CD4-positive, alpha-beta T cell (primary cell): ENCODE data around the gene CCDC85B. TPM values are rescaled to one million over a fixed set of nuclear protein-coding genes. Genes with fewer than 3 reads are reported as not detected.

Experiments used
- ATAC-seq: fragments of 200-7000 bp; cut with Tn5 transposase; one replicate; pipeline ENCODE4 v1.10.0; 2022; ENCODE audit warnings: mild to moderate bottlenecking; ENCODE audit not compliant: poor library complexity
- CTCF ChIA-PET: fragments of 350-600 bp; sonication (Branson Sonifier 250); formaldehyde crosslinking; loops from one replicate; lab custom pipeline; 2021; ENCODE audit warnings: antibody characterized with exemption, inconsistent platforms; lab: Charles Lee
- POLR2A ChIA-PET: fragments of 350-600 bp; sonication (Branson Sonifier 250); formaldehyde crosslinking; loops from one replicate; lab custom pipeline; 2021; ENCODE audit warnings: antibody characterized with exemption, inconsistent platforms; lab: Charles Lee
- DNase-seq, 14 experiments: peaks; one replicate each; pipeline ENCODE4 v3.0.0-alpha.2; 2013 to 2020; ENCODE audit warnings: mixed read lengths in 2 of 14
- H3K27ac ChIP-seq, 2 donors: one replicate each; pipeline versions ENCODE4 v1.5.1 to v1.7.0; 2013; ENCODE audit warnings: low read length in 2 of 2, low read depth in 1 of 2, mild to moderate bottlenecking in 1 of 2
- H3K27me3 ChIP-seq, 2 experiments: 1 replicate in 1 of 2; 2 replicates in 1 of 2; pipeline versions ENCODE4 v1.6.1 to v1.7.0; 2013; ENCODE audit warnings: low read length in 2 of 2, control low read depth in 1 of 2, mild to moderate bottlenecking in 1 of 2, moderate library complexity in 1 of 2; ENCODE audit not compliant: insufficient read depth in 2 of 2, control insufficient read depth in 1 of 2
- H3K36me3 ChIP-seq: one replicate; pipeline ENCODE4 v1.6.1; 2013; ENCODE audit warnings: low read length, control low read depth; ENCODE audit not compliant: insufficient read depth
- H3K4me1 ChIP-seq: one replicate; pipeline ENCODE4 v1.6.1; 2013; ENCODE audit warnings: low read length, control low read depth; ENCODE audit not compliant: insufficient read depth
- H3K4me3 ChIP-seq: one replicate; pipeline ENCODE4 v1.5.1; 2013; ENCODE audit warnings: mild to moderate bottlenecking, low read length, moderate library complexity
- H3K9me3 ChIP-seq, 2 experiments: 1 replicate in 1 of 2; 2 replicates in 1 of 2; pipeline versions ENCODE4 v1.6.1 to v1.7.0; 2013; ENCODE audit warnings: low read length in 2 of 2, mild to moderate bottlenecking in 2 of 2, control low read depth in 1 of 2, moderate library complexity in 1 of 2; ENCODE audit not compliant: control insufficient read depth in 1 of 2, insufficient read depth in 1 of 2
- H3K27ac Mint-ChIP-seq: one replicate; pipeline ENCODE4 v1.8.0; 2020; ENCODE audit warnings: mixed read lengths
- H3K27me3 Mint-ChIP-seq: one replicate; pipeline ENCODE4 v1.8.0; 2021; ENCODE audit warnings: mixed read lengths
- H3K36me3 Mint-ChIP-seq: one replicate; pipeline ENCODE4 v1.8.0; 2021; ENCODE audit warnings: low read depth, mixed read lengths
- H3K4me1 Mint-ChIP-seq: one replicate; pipeline ENCODE4 v1.8.0; 2021; ENCODE audit warnings: low read depth, mixed read lengths
- H3K4me3 Mint-ChIP-seq: one replicate; pipeline ENCODE4 v1.8.0; 2020; ENCODE audit warnings: mild to moderate bottlenecking, mixed read lengths
- H3K9me3 Mint-ChIP-seq: one replicate; pipeline ENCODE4 v1.8.0; 2020; ENCODE audit warnings: mixed read lengths
- intact Hi-C, 2 experiments: fragments of 100-400 bp; cut with DNase I in 1 of 2; cut with micrococcal nuclease in 1 of 2; formaldehyde crosslinking; loops; one replicate each; pipeline versions ENCODE4 v1.15.1 to v1.9.0; 2023 to 2025; cut with DNase I, micrococcal nuclease
- total RNA-seq, 174 experiments: library from RNA in 2 of 174; stranded (reverse) in 2 of 174; gene quantifications; one replicate each; pipeline ENCODE4 v1.2.3 and lab custom pipeline; 2021 to 2026
- TF ChIP-seq, protein P1 (sequence below): fragments of 200-600 bp; IDR thresholded peaks from one replicate; pipeline ENCODE4 v1.8.0; 2022; ENCODE audit warnings: antibody characterized with exemption, mild to moderate bottlenecking

Gene CCDC85B
- total RNA-seq, 2 experiments from 2014 or later = 23.1 to 25.8 TPM

DNA sequence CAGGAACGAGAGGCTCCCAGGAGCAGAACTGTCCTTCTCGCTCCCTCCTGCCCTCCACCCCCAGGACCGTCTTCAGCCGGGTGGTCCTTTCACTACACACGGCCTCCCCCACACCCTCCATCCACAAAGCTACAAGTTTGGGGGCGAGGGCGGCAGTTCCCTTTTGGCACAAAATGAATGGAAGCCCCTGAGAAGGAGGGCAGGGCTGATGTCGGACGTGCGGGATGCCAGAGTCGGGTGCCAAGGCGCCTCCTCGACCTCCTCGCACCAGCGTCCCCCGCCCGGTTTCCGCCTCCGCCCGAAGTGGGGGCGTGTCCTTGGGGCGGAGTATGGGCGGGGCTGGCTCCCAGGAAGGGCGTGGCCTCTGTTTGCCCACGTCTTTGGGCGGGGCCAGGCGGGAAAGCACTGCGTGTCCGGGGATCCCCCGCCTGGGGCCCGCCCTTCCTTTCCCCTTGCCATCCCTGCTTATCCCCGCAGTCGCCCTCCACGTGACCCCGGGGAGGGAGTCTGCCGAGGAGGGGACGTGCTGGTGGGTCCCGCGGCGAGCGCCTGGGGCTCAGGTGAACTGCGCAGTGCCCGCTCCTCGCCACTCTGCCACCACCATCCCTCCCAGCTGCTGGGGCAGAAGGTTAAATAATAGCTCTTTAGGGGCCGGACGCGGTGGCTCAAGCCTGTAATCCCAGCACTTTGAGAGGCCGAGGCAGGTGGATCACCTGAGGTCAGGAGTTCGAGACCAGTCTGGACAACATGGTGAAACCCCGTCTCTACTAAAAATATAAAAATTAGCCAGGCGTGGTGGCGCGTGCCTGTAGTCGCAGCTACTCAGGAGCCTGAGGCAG, 16.9 kb upstream of the CCDC85B start:
- peak overlapping the region; percentile 60 for H3K4me3 ChIP-seq
- no peaks in the 10 kb centered on the region for H3K36me3 Mint-ChIP-seq
- H3K9me3 Mint-ChIP-seq = no peaks in the 10 kb centered on the region
- peak overlapping the region; percentile 83 for H3K27ac Mint-ChIP-seq
- POLR2A ChIA-PET = interaction anchor here (0.6 to 7.1 kb wide), 12 partner anchors 11 to 738 kb away, joined by 3 to 137 read pairs (median 4); partner anchors contain the start of genes BBS1, C11orf68, CCDC85B and CFL1
- peak overlapping the region; percentile 78 to 81 for H3K27ac ChIP-seq
- H3K27me3 Mint-ChIP-seq = no peaks in the 10 kb centered on the region
- ATAC-seq (peak; percentile 95), DNase-seq (peak; percentile 92 to 99 (median 96))
- peak overlapping the region; percentile 89 for H3K4me3 Mint-ChIP-seq
- intact Hi-C loops = loop anchor here (1.0 to 2.0 kb wide), 3 partner anchors 13 to 46 kb away; partner anchors contain the start of genes MUS81 (in 2 of the 2), C11orf68 (in 1 of the 2), DRAP1 (in 1 of the 2) and FIBP (in 1 of the 2)
- no peaks in the 10 kb centered on the region for H3K36me3 ChIP-seq
- no peaks in the 10 kb centered on the region for H3K9me3 ChIP-seq
- TF ChIP-seq, protein P1, sequence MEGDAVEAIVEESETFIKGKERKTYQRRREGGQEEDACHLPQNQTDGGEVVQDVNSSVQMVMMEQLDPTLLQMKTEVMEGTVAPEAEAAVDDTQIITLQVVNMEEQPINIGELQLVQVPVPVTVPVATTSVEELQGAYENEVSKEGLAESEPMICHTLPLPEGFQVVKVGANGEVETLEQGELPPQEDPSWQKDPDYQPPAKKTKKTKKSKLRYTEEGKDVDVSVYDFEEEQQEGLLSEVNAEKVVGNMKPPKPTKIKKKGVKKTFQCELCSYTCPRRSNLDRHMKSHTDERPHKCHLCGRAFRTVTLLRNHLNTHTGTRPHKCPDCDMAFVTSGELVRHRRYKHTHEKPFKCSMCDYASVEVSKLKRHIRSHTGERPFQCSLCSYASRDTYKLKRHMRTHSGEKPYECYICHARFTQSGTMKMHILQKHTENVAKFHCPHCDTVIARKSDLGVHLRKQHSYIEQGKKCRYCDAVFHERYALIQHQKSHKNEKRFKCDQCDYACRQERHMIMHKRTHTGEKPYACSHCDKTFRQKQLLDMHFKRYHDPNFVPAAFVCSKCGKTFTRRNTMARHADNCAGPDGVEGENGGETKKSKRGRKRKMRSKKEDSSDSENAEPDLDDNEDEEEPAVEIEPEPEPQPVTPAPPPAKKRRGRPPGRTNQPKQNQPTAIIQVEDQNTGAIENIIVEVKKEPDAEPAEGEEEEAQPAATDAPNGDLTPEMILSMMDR = no peak
- no peaks in the 10 kb centered on the region for H3K27me3 ChIP-seq
- CTCF ChIA-PET = interaction anchor here (1.6 to 2.3 kb wide), 4 partner anchors 10 to 161 kb away, joined by 6 to 21 read pairs (median 18); partner anchors contain the start of genes CCDC85B, FIBP, KAT5 and MUS81
- H3K4me1 Mint-ChIP-seq = peaks cover 16% of the 10 kb centered on the region
- H3K4me1 ChIP-seq = peaks cover 51% of the 10 kb centered on the region

DNA sequence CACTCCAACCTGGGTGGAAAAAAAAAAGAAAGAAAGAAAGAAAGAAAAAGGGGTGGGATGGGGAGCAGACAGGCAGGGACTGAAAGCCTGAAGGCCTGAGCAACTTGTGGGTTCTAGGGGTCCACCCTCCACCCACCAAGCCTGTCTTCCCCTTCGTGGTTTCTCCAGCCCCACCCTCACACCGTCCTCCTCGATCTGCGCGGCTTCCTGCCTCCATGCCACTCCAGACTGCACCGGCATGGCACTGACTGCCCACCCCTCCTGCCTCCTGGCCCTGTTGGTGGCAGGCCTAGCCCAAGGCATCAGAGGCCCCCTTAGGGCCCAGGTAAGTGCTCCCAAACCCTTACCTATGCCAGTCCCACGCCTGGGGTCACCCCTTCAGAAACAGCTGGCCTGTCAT, 10.9 kb upstream of the CCDC85B start, which contains the start of gene CTSW:
CTSW (plus strand) TSS at position 221 of the 400 bp plus-strand sequence; CDS start at position 239, 18 bp downstream.
- peak within 1 kb of the TSS; percentile 42 for H3K4me3 Mint-ChIP-seq
- H3K9me3 Mint-ChIP-seq = no peaks in the 10 kb centered on the region
- H3K36me3 Mint-ChIP-seq = peaks cover 20% of the 10 kb centered on the region
- intact Hi-C loops = loop anchor here in 1 of 2 experiments (10.0 kb wide), 1 partner anchor 165 kb away; the partner anchor contains the start of gene KAT5
- POLR2A ChIA-PET = interaction anchor here (0.8 to 2.4 kb wide), 5 partner anchors 8 to 20 kb away, joined by 3 to 11 read pairs (median 4); partner anchors contain the start of genes CCDC85B, FIBP and MUS81
- H3K27me3 Mint-ChIP-seq = no peaks in the 10 kb centered on the region
- TF ChIP-seq, protein P1 = no peak
- peak within 1 kb of the TSS; percentile 9 to 41 for H3K27ac ChIP-seq
- DNase-seq = peak in 7 of 14 experiments; percentile 29 to 82 (median 61)
- H3K4me3 ChIP-seq = peak within 1 kb of the TSS; percentile 50
- peak; percentile 63 for ATAC-seq
- peaks cover 17% of the 10 kb centered on the region for H3K4me1 Mint-ChIP-seq
- H3K27ac Mint-ChIP-seq = peak within 1 kb of the TSS; percentile 44
- H3K27me3 ChIP-seq = no peaks in the 10 kb centered on the region
- CTCF ChIA-PET = interaction anchor here (1.2 to 2.1 kb wide), 2 partner anchors 9 to 20 kb away, joined by 3 to 8 read pairs; partner anchors contain the start of genes FIBP and MUS81
- peaks cover 24% of the 10 kb centered on the region for H3K36me3 ChIP-seq
- H3K4me1 ChIP-seq = peaks cover 52% of the 10 kb centered on the region
- H3K9me3 ChIP-seq = no peaks in the 10 kb centered on the region

DNA sequence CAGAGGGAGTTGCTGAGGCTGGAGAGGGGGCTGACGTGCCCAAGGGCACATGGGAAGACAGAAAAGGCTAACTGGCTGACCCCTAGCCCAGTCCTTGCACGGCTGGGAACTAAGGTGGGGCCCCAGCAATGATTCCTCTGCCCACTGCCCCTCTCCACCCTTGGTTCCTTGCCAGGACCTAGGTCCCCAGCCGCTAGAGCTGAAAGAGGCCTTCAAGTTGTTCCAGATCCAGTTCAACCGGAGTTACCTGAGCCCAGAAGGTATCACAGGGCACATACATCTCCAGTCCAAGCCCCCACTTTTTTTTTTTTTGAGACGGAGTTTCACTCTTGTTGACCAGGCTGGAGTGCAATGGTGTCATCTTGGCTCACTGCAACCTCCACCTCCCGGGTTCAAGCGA, 10.4 kb upstream of the CCDC85B start:
- DNase-seq (no peak), ATAC-seq (no peak)
- CTCF ChIA-PET = interaction anchor here (0.7 to 2.1 kb wide), 3 partner anchors 8 to 20 kb away, joined by 3 to 8 read pairs (median 4); partner anchors contain the start of genes FIBP and MUS81
- Mint-ChIP-seq H3K9me3 (no peaks in the 10 kb centered on the region), H3K36me3 (peaks cover 24% of the 10 kb centered on the region), H3K4me1 (peaks cover 21% of the 10 kb centered on the region), H3K4me3 (no peak overlapping the region), H3K27me3 (no peaks in the 10 kb centered on the region), H3K27ac (peak overlapping the region; percentile 42)
- intact Hi-C loops = loop anchor here in 1 of 2 experiments (10.0 kb wide), 1 partner anchor 165 kb away; the partner anchor contains the start of gene KAT5
- Histone ChIP-seq H3K27ac (peak overlapping the region; percentile 9 to 41), H3K4me1 (peaks cover 56% of the 10 kb centered on the region), H3K27me3 (no peaks in the 10 kb centered on the region), H3K36me3 (peaks cover 27% of the 10 kb centered on the region), H3K4me3 (peak overlapping the region; percentile 50), H3K9me3 (no peaks in the 10 kb centered on the region)
- POLR2A ChIA-PET = interaction anchor here (0.8 to 2.4 kb wide), 4 partner anchors 9 to 21 kb away, joined by 3 to 11 read pairs (median 4); partner anchors contain the start of genes CCDC85B, FIBP and MUS81
- TF ChIP-seq, protein P1 = no peak
